HepG2 (cell line): Measurements from ENCODE around the gene ICAM5. TPM values are rescaled to one million over a fixed set of nuclear protein-coding genes. Genes with fewer than 3 reads are reported as not detected.
A peak's percentile ranks its signal among the peaks of the same experiment; 100 is the strongest.

Source experiments
- HNRNPK ChIP-seq: fragments of 200-400 bp; formaldehyde crosslinking; IDR thresholded peaks from 2 replicates; pipeline ENCODE4 v1.6.1; 2018; ENCODE audit warnings: low read length, low read depth, moderate library complexity, mild to moderate bottlenecking; ENCODE audit not compliant: poor library complexity, severe bottlenecking
- HOXA5 ChIP-seq: sonication (generic); formaldehyde crosslinking; IDR thresholded peaks from 2 replicates; pipeline ENCODE4 v1.4.0; 2020; ENCODE audit warnings: missing genetic modification reagents
- JARID2 ChIP-seq: sonication (generic); formaldehyde crosslinking; IDR thresholded peaks from 2 replicates; pipeline ENCODE4 v1.8.1; 2023; ENCODE audit warnings: missing genetic modification reagents, inconsistent platforms; ENCODE audit not compliant: insufficient replicate concordance
- MAZ ChIP-seq, 2 experiments: sonication (generic) in 1 of 2; formaldehyde crosslinking in 1 of 2; IDR thresholded peaks; 2 replicates each; pipeline versions ENCODE4 v1.5.0 to v1.6.1; 2012 to 2020; ENCODE audit warnings: low read depth in 2 of 2, mild to moderate bottlenecking in 2 of 2, borderline replicate concordance in 1 of 2, improper control_type of control experiment in 1 of 2, low read length in 1 of 2, missing genetic modification reagents in 1 of 2, moderate library complexity in 1 of 2
- NR2F1 ChIP-seq, 2 experiments: fragments of 450-650 bp in 1 of 2; formaldehyde crosslinking in 1 of 2; IDR thresholded peaks; 2 replicates each; pipeline versions ENCODE4 v1.5.0 to v1.6.1; 2016 to 2020; ENCODE audit warnings: mild to moderate bottlenecking in 1 of 2, missing compliant biosample characterization in 1 of 2, missing genetic modification reagents in 1 of 2, moderate library complexity in 1 of 2
- POLR2G ChIP-seq: fragments of 200-400 bp; formaldehyde crosslinking; IDR thresholded peaks from 2 replicates; pipeline ENCODE4 v1.6.1; 2018; ENCODE audit warnings: mild to moderate bottlenecking, low read depth, low read length, moderate library complexity
- SP1 ChIP-seq, 2 experiments: fragments of 450-650 bp in 1 of 2; sonication (generic) in 1 of 2; formaldehyde crosslinking in 1 of 2; IDR thresholded peaks; 2 replicates each; pipeline versions ENCODE4 v1.4.0 to v1.6.1; 2016 to 2020; ENCODE audit warnings: missing genetic modification reagents in 1 of 2
- SP140L ChIP-seq: sonication (generic); formaldehyde crosslinking; IDR thresholded peaks from 2 replicates; pipeline ENCODE4 v1.4.0; 2020; ENCODE audit warnings: missing genetic modification reagents, borderline replicate concordance
- ZFP1 ChIP-seq: IDR thresholded peaks from 2 replicates; pipeline ENCODE4 v1.6.1; 2016
- ZFX ChIP-seq: sonication (generic); formaldehyde crosslinking; IDR thresholded peaks from 2 replicates; pipeline ENCODE4 v1.4.0; 2020; ENCODE audit warnings: mild to moderate bottlenecking, low read depth, missing genetic modification reagents, moderate library complexity
- ZNF713 ChIP-seq: sonication (generic); formaldehyde crosslinking; IDR thresholded peaks from 2 replicates; pipeline ENCODE4 v1.4.0; 2020; ENCODE audit warnings: mild to moderate bottlenecking, missing genetic modification reagents
- ZNF850 ChIP-seq: sonication (generic); formaldehyde crosslinking; conservative IDR thresholded peaks from 2 replicates; pipeline ENCODE4 v1.9.0; 2021; ENCODE audit warnings: mild to moderate bottlenecking, missing genetic modification reagents
- ZSCAN31 ChIP-seq: sonication (generic); formaldehyde crosslinking; IDR thresholded peaks from 2 replicates; pipeline ENCODE4 v1.5.0; 2020; ENCODE audit warnings: low read depth, mild to moderate bottlenecking, missing genetic modification reagents
- polyA plus RNA-seq, 8 experiments: library from polyadenylated mRNA; depleted of rRNA in 3 of 8; stranded (reverse) in 7 of 8; unstranded in 1 of 8; fragments of >200 nt; fragmentation: Illumina TruSeq in 4 of 8; extraction: Trizol in 4 of 8; gene quantifications; 2 replicates each; pipeline versions ENCODE4 v1.2.1 to v1.2.3, GENCODE V29; 2011 to 2016; ENCODE audit warnings: low read depth in 4 of 8, missing spikeins in 1 of 8, mixed read lengths in 1 of 8; ENCODE audit not compliant: insufficient read depth in 1 of 8
- total RNA-seq, 5 experiments: library from RNA; depleted of rRNA; stranded (reverse); fragments of >200 nt; fragmentation: Illumina TruSeq; extraction: Trizol; gene quantifications; 2 replicates each; pipeline ENCODE4 v1.2.3, GENCODE V29; 2016; ENCODE audit warnings: low read depth in 1 of 5
- TF ChIP-seq, protein P1 (sequence below): sonication (generic); formaldehyde crosslinking; IDR thresholded peaks from 2 replicates; pipeline ENCODE4 v1.8.1; 2023; ENCODE audit warnings: mild to moderate bottlenecking, missing genetic modification reagents
- TF ChIP-seq, protein P2 (sequence below): sonication (generic); formaldehyde crosslinking; IDR thresholded peaks from 2 replicates; pipeline ENCODE4 v1.5.1; 2020; ENCODE audit warnings: mild to moderate bottlenecking, missing genetic modification reagents, moderate library complexity
- TF ChIP-seq, protein P3 (sequence below): sonication (generic); formaldehyde crosslinking; IDR thresholded peaks from 2 replicates; pipeline ENCODE4 v1.5.1; 2020; ENCODE audit warnings: missing genetic modification reagents, mild to moderate bottlenecking, borderline replicate concordance
- TF ChIP-seq, protein P4 (sequence below): sonication (generic); formaldehyde crosslinking; conservative IDR thresholded peaks from 2 replicates; pipeline ENCODE4 v1.8.1; 2023; ENCODE audit warnings: missing genetic modification reagents

The ICAM5 gene
- total and polyA plus RNA-seq, 2 of the 13 experiments (the other 11 are each of a cell fraction or from before 2014, with no cell fraction given), result 0.46 to 1.6 TPM

GRCh38 chr19:10286803-10287737 lies 2.7 kb upstream of the ICAM5 start, which contains the start of gene ICAM4 (continued):
- TF ChIP-seq HNRNPK (peak; percentile 61), SP140L (CRISPR knock-in tag) (no peak), SP1 (IDR thresholded peaks at IDR 0.05) (no peak), SP1 (CRISPR knock-in tag; IDR thresholded peaks at IDR 0.05) (no peak), ZSCAN31 (CRISPR knock-in tag) (0 out of 2 replicates have a peak, but pooled peaks have one; percentile 38), ZFP1 (no peak), JARID2 (no peak), POLR2G (peak; percentile 72), ZNF713 (CRISPR knock-in tag) (no peak), ZFX (CRISPR knock-in tag) (peak; percentile 43; the same call in 1 of the 2 replicates), HOXA5 (CRISPR knock-in tag) (peak; percentile 55; the same call in 1 of the 2 replicates), ZNF850 (CRISPR knock-in tag) (0 out of 2 replicates have a peak, but pooled peaks have one; percentile 41), NR2F1 (CRISPR knock-in tag; IDR thresholded peaks at IDR 0.05) (0 out of 4 replicates have a peak, but pooled peaks of 1 of the 2 experiments have one; percentile 33), MAZ (IDR thresholded peaks at IDR 0.05; ENCODE audit: borderline replicate concordance, low read depth, low read length) (peak; percentile 84; the same call in 1 of the 2 replicates), MAZ (CRISPR knock-in tag; IDR thresholded peaks at IDR 0.05; ENCODE audit: low read depth) (no peak)
- TF ChIP-seq, protein P1, sequence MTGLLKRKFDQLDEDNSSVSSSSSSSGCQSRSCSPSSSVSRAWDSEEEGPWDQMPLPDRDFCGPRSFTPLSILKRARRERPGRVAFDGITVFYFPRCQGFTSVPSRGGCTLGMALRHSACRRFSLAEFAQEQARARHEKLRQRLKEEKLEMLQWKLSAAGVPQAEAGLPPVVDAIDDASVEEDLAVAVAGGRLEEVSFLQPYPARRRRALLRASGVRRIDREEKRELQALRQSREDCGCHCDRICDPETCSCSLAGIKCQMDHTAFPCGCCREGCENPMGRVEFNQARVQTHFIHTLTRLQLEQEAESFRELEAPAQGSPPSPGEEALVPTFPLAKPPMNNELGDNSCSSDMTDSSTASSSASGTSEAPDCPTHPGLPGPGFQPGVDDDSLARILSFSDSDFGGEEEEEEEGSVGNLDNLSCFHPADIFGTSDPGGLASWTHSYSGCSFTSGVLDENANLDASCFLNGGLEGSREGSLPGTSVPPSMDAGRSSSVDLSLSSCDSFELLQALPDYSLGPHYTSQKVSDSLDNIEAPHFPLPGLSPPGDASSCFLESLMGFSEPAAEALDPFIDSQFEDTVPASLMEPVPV (CRISPR knock-in tag), result no peak
- TF ChIP-seq, protein P2, sequence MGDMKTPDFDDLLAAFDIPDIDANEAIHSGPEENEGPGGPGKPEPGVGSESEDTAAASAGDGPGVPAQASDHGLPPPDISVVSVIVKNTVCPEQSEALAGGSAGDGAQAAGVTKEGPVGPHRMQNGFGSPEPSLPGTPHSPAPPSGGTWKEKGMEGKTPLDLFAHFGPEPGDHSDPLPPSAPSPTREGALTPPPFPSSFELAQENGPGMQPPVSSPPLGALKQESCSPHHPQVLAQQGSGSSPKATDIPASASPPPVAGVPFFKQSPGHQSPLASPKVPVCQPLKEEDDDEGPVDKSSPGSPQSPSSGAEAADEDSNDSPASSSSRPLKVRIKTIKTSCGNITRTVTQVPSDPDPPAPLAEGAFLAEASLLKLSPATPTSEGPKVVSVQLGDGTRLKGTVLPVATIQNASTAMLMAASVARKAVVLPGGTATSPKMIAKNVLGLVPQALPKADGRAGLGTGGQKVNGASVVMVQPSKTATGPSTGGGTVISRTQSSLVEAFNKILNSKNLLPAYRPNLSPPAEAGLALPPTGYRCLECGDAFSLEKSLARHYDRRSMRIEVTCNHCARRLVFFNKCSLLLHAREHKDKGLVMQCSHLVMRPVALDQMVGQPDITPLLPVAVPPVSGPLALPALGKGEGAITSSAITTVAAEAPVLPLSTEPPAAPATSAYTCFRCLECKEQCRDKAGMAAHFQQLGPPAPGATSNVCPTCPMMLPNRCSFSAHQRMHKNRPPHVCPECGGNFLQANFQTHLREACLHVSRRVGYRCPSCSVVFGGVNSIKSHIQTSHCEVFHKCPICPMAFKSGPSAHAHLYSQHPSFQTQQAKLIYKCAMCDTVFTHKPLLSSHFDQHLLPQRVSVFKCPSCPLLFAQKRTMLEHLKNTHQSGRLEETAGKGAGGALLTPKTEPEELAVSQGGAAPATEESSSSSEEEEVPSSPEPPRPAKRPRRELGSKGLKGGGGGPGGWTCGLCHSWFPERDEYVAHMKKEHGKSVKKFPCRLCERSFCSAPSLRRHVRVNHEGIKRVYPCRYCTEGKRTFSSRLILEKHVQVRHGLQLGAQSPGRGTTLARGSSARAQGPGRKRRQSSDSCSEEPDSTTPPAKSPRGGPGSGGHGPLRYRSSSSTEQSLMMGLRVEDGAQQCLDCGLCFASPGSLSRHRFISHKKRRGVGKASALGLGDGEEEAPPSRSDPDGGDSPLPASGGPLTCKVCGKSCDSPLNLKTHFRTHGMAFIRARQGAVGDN, result peak; percentile 88
- TF ChIP-seq, protein P3, sequence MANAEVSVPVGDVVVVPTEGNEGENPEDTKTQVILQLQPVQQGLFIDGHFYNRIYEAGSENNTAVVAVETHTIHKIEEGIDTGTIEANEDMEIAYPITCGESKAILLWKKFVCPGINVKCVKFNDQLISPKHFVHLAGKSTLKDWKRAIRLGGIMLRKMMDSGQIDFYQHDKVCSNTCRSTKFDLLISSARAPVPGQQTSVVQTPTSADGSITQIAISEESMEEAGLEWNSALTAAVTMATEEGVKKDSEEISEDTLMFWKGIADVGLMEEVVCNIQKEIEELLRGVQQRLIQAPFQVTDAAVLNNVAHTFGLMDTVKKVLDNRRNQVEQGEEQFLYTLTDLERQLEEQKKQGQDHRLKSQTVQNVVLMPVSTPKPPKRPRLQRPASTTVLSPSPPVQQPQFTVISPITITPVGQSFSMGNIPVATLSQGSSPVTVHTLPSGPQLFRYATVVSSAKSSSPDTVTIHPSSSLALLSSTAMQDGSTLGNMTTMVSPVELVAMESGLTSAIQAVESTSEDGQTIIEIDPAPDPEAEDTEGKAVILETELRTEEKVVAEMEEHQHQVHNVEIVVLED, result no peak
- TF ChIP-seq, protein P4, sequence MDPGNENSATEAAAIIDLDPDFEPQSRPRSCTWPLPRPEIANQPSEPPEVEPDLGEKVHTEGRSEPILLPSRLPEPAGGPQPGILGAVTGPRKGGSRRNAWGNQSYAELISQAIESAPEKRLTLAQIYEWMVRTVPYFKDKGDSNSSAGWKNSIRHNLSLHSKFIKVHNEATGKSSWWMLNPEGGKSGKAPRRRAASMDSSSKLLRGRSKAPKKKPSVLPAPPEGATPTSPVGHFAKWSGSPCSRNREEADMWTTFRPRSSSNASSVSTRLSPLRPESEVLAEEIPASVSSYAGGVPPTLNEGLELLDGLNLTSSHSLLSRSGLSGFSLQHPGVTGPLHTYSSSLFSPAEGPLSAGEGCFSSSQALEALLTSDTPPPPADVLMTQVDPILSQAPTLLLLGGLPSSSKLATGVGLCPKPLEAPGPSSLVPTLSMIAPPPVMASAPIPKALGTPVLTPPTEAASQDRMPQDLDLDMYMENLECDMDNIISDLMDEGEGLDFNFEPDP (CRISPR knock-in tag), result no peak
